ENCODE results near the gene CST2. TPM values are rescaled to one million over a fixed set of nuclear protein-coding genes. Genes with fewer than 3 reads are reported as not detected.
A peak's percentile ranks its signal among the peaks of the same experiment; 100 is the strongest.
"Not testable (repeated sequence)": the region's sequence is repeated elsewhere in the genome, so short reads cannot be mapped to it uniquely, and the experiment has no call there.

The CST2 gene
- total RNA-seq, 1 donor from 2014 or later, result not detected

DNA sequence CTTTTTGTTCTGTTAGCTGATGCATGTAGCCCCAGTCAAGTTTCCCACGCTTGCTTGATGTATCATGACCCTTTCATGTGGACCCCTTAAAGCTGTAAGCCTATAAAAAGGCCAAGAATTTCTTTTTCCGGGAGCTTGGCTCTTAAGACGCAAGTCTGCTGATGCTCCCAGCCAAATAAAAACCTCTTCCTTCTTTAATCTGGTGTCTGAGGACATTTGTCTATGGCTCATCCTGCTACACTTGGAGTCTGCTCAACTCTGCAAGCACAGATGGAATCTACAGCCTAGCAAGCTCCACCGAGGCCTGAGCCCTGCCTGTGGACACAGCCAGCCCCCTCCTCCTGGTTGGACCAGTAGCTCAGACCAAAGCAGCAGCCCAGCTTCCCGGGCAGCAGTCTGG lies 3.4 kb downstream of the CST2 start:
- ATAC-seq, result no peak
- intact Hi-C loops (cut with DNase I), result no loop called here

DNA sequence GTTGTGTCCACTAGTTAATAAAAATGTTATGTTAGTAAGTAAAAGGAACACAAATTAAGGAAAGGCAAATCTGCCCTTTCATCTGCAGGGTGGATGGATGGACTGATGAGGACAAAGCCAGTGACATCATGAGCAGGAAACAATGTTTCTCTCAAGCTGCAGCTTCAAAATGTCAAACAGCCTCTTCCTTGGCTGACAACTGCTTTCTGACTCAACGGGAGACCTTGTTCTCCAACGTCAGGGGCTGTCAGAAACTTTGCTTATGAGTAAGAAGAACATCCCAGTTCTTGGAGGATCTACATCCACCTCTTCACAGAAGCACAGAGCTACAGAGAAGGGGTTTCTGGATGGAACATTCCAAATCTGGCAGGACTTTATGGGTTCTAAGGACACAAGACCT lies 6.0 kb downstream of the CST2 start:
- no peak for ATAC-seq

More for the DNA sequence above, 3.4 kb downstream of the CST2 start:
- no peak for DNase-seq (ENCODE audit: missing footprints)

GRCh38 chr20:23811559-23811958 lies 15.0 kb downstream of the CST2 start:
- ATAC-seq; DNase-seq (ENCODE audit: missing footprints); intact Hi-C loops (cut with DNase I): not testable (repeated sequence)

More for the DNA sequence above, 6.0 kb downstream of the CST2 start:
- DNase-seq (ENCODE audit: missing footprints), result no peak
- intact Hi-C loops (cut with DNase I), result no loop called here

DNA sequence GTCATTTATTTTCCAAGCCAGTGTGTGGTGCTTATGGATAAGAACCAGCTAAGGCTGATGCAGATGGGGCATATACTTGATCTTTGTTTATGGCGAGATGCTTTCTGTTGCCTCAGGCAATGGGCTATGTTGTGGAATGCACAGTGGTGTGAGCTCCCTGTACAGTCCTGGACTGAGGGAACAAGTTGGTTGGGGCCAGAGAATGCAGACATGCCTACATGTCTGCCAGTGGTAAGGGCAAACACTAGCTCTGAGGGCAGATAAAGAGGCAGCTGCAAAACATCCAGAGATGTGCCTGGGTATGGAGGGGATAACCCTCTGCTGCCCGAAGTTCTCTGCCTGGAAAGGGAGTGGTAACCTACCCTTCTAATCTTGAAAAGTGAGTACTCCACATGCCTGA lies 16.2 kb downstream of the CST2 start:
- peak; percentile 71 for ATAC-seq
- intact Hi-C loops (cut with DNase I); DNase-seq (ENCODE audit: missing footprints): not testable (repeated sequence)

GRCh38 chr20:23800865-23801264 lies 25.7 kb downstream of the CST2 start:
- no peak for ATAC-seq
- intact Hi-C loops (cut with DNase I), result no loop called here
- DNase-seq (ENCODE audit: missing footprints), result no peak

GRCh38 chr20:23799216-23799847 lies 27.2 kb downstream of the CST2 start:
- DNase-seq (ENCODE audit: missing footprints); intact Hi-C loops (cut with DNase I): not testable (repeated sequence)
- ATAC-seq, result peak; percentile 64

- intact Hi-C loops (cut with DNase I), result no loop called here
- ATAC-seq, result no peak
These were observed 31.0 kb downstream of the CST2 start for GRCh38 chr20:23795526-23795925.

DNA sequence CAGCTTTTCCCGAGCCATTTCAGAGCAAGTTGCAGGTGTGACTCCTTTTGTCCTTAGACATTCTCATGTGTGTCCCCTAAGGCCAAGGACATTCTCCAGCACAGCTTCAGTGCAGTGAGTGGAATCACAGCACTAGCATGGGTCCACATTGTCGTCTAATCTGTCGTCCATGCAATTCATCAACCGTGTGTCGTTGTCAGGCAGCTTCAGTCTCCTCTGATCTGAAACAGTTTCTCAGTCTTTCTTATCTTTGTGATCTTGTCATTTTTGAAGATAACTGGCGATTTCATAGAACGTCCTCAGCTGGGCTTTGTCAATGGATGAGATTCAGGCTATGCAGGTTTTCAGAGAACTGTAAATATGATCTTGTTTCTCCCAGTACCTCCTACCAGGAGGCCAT lies 31.7 kb downstream of the CST2 start:
- intact Hi-C loops (cut with DNase I), result no loop called here
- ATAC-seq, result no peak

More at GRCh38 chr20:23795526-23795925, 31.0 kb downstream of the CST2 start:
- no peak for DNase-seq (ENCODE audit: missing footprints)

DNA sequence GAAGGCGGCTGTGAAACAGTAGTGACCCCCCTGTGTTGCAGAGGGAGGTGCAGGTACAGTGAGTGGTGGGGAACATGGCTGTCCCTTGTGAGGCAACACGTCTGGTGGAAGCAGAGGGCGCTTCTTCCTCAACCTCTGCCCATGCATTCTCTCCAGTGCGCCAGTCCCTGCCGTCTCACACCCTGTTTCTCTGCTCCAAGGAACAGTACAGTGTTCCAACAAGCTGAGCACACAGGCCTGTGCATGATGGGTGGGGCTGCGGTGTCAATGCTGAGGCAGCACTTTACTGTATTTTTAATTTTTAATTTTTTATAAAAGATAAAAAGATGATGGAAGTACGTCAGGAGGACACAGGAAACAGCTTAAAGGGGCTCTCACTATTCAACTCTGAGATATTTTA lies 32.5 kb downstream of the CST2 start:
- intact Hi-C loops (cut with DNase I), result no loop called here
- DNase-seq (ENCODE audit: missing footprints) (no peak), ATAC-seq (no peak)

More for the DNA sequence above, 31.7 kb downstream of the CST2 start:
- no peak for DNase-seq (ENCODE audit: missing footprints)

DNA sequence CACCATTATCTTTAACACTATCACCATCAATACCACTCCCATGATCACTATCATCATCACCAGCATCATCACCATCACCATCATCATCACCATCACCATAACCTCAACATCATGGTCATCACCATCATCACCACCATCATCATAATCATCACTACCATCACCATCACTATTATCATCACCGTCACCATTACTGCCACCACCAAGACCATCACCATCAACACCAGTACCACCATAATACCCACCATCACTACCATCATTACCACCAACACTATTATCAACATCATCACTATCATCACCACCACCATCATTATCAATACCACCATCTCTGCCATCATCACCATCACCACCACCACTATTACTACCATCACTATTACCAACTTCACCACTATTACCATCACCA lies 43.1 kb downstream of the CST2 start:
- DNase-seq (ENCODE audit: missing footprints) (no peak), ATAC-seq (no peak)
- intact Hi-C loops (cut with DNase I), result no loop called here

DNA sequence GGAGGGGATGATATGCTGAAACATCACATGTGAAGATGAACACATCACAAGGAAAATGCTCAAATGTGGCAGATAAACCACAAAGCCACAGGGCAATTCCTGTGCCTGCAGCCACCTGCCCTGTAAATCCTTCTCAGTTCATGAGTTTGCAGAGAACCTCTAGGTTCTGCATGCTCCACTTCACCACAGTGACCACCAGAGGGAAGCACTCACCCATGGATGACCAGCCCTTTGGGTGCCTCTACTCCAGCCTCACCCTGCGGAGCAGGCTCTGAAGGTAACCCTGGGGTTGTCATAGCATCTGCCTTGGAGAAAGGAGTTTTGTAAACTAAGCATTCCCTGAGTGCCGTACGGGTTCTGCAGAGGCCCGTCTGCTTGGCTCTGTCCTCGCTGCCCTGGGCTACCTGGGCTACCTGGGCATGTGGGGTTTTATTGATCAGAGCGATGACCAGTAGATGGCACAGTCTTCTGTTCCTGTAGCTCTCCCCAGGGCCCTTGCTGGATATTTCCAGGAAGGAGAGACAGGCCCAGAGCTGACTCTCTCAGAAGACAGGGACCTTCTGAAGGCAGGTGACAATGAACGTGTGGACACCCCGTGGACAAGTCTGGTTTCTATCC lies 44.1 kb downstream of the CST2 start:
- DNase-seq (ENCODE audit: missing footprints), result no peak
- no peak for ATAC-seq

DNA sequence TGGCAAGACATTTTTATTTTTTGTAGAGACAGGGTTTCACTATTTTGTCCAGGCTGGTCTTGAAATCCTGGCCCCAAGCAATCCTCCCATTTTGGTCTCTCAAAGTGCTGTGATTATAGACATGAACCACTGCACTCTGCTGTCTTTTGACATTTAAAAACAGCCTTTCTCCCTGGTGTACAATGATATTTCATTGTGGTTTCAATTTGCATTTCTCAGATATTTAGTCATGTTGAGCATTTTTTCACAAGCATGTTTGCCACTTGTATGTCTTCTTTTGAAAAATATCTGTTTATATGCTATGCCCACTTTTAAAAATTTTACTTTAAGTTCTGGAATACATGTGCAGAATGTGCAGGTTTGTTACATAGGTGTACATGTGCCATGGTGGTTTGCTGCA lies 47.9 kb downstream of the CST2 start:
- intact Hi-C loops (cut with DNase I); ATAC-seq; DNase-seq (ENCODE audit: missing footprints): not testable (repeated sequence)

More for the DNA sequence above, 44.1 kb downstream of the CST2 start:
- intact Hi-C loops (cut with DNase I), result no loop called here

- intact Hi-C loops (cut with DNase I); ATAC-seq; DNase-seq (ENCODE audit: missing footprints): not testable (repeated sequence)
These were observed 49.1 kb downstream of the CST2 start for GRCh38 chr20:23777380-23777779.

- intact Hi-C loops (cut with DNase I), result no loop called here
These were observed 50.3 kb downstream of the CST2 start for GRCh38 chr20:23776067-23776771.

GRCh38 chr20:23774081-23774480 lies 52.4 kb downstream of the CST2 start:
- DNase-seq (ENCODE audit: missing footprints), result no peak
- intact Hi-C loops (cut with DNase I), result no loop called here
- ATAC-seq, result no peak

More at GRCh38 chr20:23776067-23776771, 50.3 kb downstream of the CST2 start:
- ATAC-seq, result no peak
- DNase-seq (ENCODE audit: missing footprints), result no peak

Other genes starting within 250 kb of the CST2 start
- gene CST9, start 220.8 kb downstream of the CST2 start, total RNA-seq, result not detected
- 1,033 TPM for gene CST3, start 188.8 kb downstream of the CST2 start, total RNA-seq
- not detected for gene CST4, start 137.7 kb downstream of the CST2 start, total RNA-seq
- gene CST1, start 75.8 kb downstream of the CST2 start, total RNA-seq, result not detected
- not detected for gene CST5, start 53.0 kb upstream of the CST2 start, total RNA-seq
- not detected for gene GGTLC1, start 162.1 kb upstream of the CST2 start, total RNA-seq

Data from Right ventricle myocardium inferior (tissue), 1 donor.